ENCODE results near the gene TATDN2.

Gene TATDN2

DNA sequence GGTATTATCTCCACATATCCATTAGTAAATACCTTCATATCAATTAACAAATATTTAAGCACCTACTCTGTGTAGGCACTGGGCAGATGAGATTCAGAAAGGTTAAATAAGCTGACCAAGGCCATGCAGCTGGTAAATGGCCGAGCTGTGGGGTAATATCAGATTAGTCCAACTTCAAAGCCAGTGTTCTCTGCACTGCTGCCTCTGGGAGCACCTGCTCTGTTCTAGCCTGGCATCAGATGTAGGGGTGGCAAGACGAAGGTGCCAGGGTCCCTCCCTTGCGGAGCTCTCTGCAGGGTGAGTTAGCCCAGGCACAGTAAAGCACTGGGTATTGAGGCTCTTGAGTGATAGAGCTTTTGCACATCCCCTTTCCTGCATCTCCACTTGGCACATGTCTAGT is 5.5 kb downstream of the TATDN2 start:
- peaks cover 45% of the 10 kb centered on the region for H3K79me2 ChIP-seq (ENCODE audit: insufficient read depth, low read depth)
- TF ChIP-seq, protein P1, sequence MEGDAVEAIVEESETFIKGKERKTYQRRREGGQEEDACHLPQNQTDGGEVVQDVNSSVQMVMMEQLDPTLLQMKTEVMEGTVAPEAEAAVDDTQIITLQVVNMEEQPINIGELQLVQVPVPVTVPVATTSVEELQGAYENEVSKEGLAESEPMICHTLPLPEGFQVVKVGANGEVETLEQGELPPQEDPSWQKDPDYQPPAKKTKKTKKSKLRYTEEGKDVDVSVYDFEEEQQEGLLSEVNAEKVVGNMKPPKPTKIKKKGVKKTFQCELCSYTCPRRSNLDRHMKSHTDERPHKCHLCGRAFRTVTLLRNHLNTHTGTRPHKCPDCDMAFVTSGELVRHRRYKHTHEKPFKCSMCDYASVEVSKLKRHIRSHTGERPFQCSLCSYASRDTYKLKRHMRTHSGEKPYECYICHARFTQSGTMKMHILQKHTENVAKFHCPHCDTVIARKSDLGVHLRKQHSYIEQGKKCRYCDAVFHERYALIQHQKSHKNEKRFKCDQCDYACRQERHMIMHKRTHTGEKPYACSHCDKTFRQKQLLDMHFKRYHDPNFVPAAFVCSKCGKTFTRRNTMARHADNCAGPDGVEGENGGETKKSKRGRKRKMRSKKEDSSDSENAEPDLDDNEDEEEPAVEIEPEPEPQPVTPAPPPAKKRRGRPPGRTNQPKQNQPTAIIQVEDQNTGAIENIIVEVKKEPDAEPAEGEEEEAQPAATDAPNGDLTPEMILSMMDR (conservative IDR thresholded peaks at IDR 0.05; ENCODE audit: low read depth, low read length): no peak
- H3K27ac ChIP-seq: no peak overlapping the region
- no peak overlapping the region for H3K9ac ChIP-seq
- H3K36me3 ChIP-seq (ENCODE audit: insufficient read depth): no peaks in the 10 kb centered on the region
- H3K27me3 ChIP-seq (ENCODE audit: insufficient read depth, low read depth): no peaks in the 10 kb centered on the region
- no peak overlapping the region for H2AFZ ChIP-seq (ENCODE audit: low read depth)
- no peaks in the 10 kb centered on the region for H4K20me1 ChIP-seq (ENCODE audit: insufficient read depth)
- H3K4me1 ChIP-seq (ENCODE audit: low read depth, poor library complexity, severe bottlenecking): peaks cover 15% of the 10 kb centered on the region
- no peak overlapping the region for H3K4me3 ChIP-seq (IDR thresholded peaks at IDR 0.05; ENCODE audit: insufficient read depth, low read depth, low read length)
- no peak overlapping the region for H3K4me2 ChIP-seq

DNA sequence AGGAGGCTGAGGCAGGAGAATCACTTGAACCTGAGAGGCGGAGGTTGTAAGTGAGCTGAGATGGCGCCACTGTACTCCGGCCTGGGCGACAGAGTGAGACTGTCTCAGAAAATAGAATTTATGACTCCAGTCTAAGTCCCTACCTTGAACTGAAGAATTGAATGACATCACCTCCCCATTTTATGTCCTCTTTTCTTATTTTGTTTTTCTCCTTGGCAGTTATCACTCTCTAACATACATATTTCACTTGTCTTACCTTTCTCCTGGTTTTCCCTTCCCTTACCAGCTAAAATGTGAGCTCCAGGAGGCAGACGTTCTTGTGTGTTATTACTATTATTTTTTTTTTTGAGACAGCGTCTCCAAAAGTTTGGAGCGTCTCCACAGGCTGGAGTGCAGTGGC is 7.6 kb downstream of the TATDN2 start:
- H3K79me2 ChIP-seq (ENCODE audit: insufficient read depth, low read depth): peaks cover 30% of the 10 kb centered on the region; the same call in 1 of the 2 replicates
- H2AFZ ChIP-seq (ENCODE audit: low read depth): no peak overlapping the region
- H3K4me3 ChIP-seq (IDR thresholded peaks at IDR 0.05; ENCODE audit: insufficient read depth, low read depth, low read length): no peak overlapping the region
- H3K27me3 ChIP-seq (ENCODE audit: insufficient read depth, low read depth): no peaks in the 10 kb centered on the region
- TF ChIP-seq, protein P1 (conservative IDR thresholded peaks at IDR 0.05; ENCODE audit: low read depth, low read length): no peak
- H3K4me2 ChIP-seq: no peak overlapping the region
- no peaks in the 10 kb centered on the region for H3K36me3 ChIP-seq (ENCODE audit: insufficient read depth)
- no peak overlapping the region for H3K9ac ChIP-seq
- peaks cover 3% of the 10 kb centered on the region for H3K4me1 ChIP-seq (ENCODE audit: low read depth, poor library complexity, severe bottlenecking)
- no peak overlapping the region for H3K27ac ChIP-seq
- H4K20me1 ChIP-seq (ENCODE audit: insufficient read depth): no peaks in the 10 kb centered on the region

DNA sequence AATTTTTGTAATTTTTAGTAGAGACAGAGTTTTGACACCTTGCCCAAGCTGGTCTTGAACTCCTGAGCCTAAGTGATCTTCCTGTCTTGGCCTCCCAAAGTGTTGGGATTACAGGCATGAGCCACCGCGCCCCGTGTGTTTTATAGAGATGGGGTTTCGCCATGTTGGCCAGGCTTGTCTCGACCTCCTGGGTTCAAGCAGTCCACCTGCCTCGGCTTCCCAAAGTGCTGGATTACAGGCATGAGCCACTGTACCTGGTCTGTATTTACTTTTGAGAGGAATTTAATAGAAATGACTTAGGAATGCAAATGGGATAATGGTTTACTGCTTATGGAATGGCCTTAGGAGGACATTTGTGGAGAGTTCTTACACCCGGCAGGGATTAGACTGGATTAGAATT is 10.8 kb downstream of the TATDN2 start:
- TF ChIP-seq, protein P1 (conservative IDR thresholded peaks at IDR 0.05; ENCODE audit: low read depth, low read length): no peak
- H4K20me1 ChIP-seq (ENCODE audit: insufficient read depth): no peaks in the 10 kb centered on the region
- H3K79me2 ChIP-seq (ENCODE audit: insufficient read depth, low read depth): peaks cover 35% of the 10 kb centered on the region
- no peak overlapping the region for H3K27ac ChIP-seq
- H3K9ac ChIP-seq: no peak overlapping the region
- no peaks in the 10 kb centered on the region for H3K27me3 ChIP-seq (ENCODE audit: insufficient read depth, low read depth)
- no peak overlapping the region for H3K4me3 ChIP-seq (IDR thresholded peaks at IDR 0.05; ENCODE audit: insufficient read depth, low read depth, low read length)
- H3K36me3 ChIP-seq (ENCODE audit: insufficient read depth): no peaks in the 10 kb centered on the region
- no peaks in the 10 kb centered on the region for H3K4me1 ChIP-seq (ENCODE audit: low read depth, poor library complexity, severe bottlenecking)
- no peak overlapping the region for H2AFZ ChIP-seq (ENCODE audit: low read depth)
- H3K4me2 ChIP-seq: no peak overlapping the region

DNA sequence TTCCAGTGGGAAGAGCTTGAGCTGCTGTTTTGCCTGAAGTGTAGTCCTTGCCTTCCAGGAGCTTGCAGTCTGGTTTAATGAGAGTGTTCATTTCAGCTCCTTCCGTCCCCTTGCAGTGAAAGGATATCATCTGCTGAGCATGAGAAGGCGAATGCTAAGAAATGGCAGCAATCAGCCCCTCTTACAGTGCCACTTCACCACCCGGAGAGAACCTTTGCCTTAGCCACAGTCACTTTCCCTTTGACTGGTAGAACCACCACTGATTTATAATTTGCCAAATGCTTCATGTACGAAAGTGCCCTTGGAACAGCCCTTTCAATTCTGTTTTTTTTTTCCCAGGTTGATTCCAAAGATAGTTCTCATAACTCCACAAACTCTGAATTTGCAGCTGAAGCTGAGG is 11.5 kb downstream of the TATDN2 start:
- Histone ChIP-seq H3K9ac (no peak overlapping the region), H2AFZ (ENCODE audit: low read depth) (no peak overlapping the region)

More for the DNA sequence above, 11.5 kb downstream of the TATDN2 start:
- no peaks in the 10 kb centered on the region for H3K4me1 ChIP-seq (ENCODE audit: low read depth, poor library complexity, severe bottlenecking)
- H3K4me3 ChIP-seq (IDR thresholded peaks at IDR 0.05; ENCODE audit: insufficient read depth, low read depth, low read length): no peak overlapping the region
- H3K27me3 ChIP-seq (ENCODE audit: insufficient read depth, low read depth): no peaks in the 10 kb centered on the region
- H3K27ac ChIP-seq: no peak overlapping the region
- H4K20me1 ChIP-seq (ENCODE audit: insufficient read depth): no peaks in the 10 kb centered on the region
- no peaks in the 10 kb centered on the region for H3K36me3 ChIP-seq (ENCODE audit: insufficient read depth)
- TF ChIP-seq, protein P1 (conservative IDR thresholded peaks at IDR 0.05; ENCODE audit: low read depth, low read length): no peak
- H3K4me2 ChIP-seq: no peak overlapping the region
- peaks cover 42% of the 10 kb centered on the region for H3K79me2 ChIP-seq (ENCODE audit: insufficient read depth, low read depth)
